ENCODE results near the gene CDH23. TPM values are rescaled to one million over a fixed set of nuclear protein-coding genes. Genes with fewer than 3 reads are reported as not detected.

Gene CDH23
- total and polyA plus RNA-seq, 4 experiments from 2014 or later, result 1.8 to 5.4 (median 3.6) TPM

DNA sequence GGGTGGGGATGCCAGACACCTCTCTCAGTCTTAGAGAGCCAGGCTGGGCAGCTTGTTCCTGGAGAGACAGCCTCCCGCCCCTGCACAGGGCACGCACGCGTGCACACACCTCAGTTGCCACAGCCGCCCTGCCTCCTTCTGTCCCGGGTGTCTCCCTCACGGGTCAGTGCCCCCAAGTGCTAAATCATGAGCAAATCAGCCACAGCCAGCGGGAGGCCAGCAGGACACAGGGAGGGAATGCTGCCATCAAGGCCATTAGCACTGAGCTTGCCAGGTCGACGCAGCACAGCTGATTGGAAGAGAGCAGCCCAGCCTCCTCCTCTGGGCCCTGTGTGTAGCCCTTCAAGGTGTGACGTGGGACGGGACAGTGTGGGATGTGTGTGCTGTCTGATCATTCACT is 130.4 kb downstream of the CDH23 start:
- Mint-ChIP-seq H3K4me1 (peaks cover 2 to 5% (median 4%) of the 10 kb centered on the region in 4 donors), H3K9me3 (peaks cover 0 to 4% (median 0%) of the 10 kb centered on the region in 8 donors), H3K27ac (no peak overlapping the region), H3K4me3 (no peak overlapping the region), H3K27me3 (peaks cover 7% of the 10 kb centered on the region in 2 donors), H3K36me3 (no peaks in the 10 kb centered on the region)
- DNase-seq, result no peak
- no peak overlapping the region for H3K27ac ChIP-seq (ENCODE audit: low read depth, low read length)
- CTCF ChIA-PET (ENCODE audit: partially characterized antibody), result no interaction called here
- no peak overlapping the region for H3K4me3 ChIP-seq (ENCODE audit: low read length in 2 of 2)
- H3K9me3 ChIP-seq (ENCODE audit: control insufficient read depth in 1 of 2, low read length in 2 of 2), result no peaks in the 10 kb centered on the region
- no peaks in the 10 kb centered on the region for H3K27me3 ChIP-seq (ENCODE audit: insufficient read depth, low read length)
- intact Hi-C loops (cut with micrococcal nuclease), result no loop called here
- POLR2A ChIA-PET (ENCODE audit: partially characterized antibody), result no interaction called here
- no peaks in the 10 kb centered on the region for H3K4me1 ChIP-seq (ENCODE audit: insufficient read depth, low read length)
- no peaks in the 10 kb centered on the region for H3K36me3 ChIP-seq (ENCODE audit: insufficient read depth, low read length)

DNA sequence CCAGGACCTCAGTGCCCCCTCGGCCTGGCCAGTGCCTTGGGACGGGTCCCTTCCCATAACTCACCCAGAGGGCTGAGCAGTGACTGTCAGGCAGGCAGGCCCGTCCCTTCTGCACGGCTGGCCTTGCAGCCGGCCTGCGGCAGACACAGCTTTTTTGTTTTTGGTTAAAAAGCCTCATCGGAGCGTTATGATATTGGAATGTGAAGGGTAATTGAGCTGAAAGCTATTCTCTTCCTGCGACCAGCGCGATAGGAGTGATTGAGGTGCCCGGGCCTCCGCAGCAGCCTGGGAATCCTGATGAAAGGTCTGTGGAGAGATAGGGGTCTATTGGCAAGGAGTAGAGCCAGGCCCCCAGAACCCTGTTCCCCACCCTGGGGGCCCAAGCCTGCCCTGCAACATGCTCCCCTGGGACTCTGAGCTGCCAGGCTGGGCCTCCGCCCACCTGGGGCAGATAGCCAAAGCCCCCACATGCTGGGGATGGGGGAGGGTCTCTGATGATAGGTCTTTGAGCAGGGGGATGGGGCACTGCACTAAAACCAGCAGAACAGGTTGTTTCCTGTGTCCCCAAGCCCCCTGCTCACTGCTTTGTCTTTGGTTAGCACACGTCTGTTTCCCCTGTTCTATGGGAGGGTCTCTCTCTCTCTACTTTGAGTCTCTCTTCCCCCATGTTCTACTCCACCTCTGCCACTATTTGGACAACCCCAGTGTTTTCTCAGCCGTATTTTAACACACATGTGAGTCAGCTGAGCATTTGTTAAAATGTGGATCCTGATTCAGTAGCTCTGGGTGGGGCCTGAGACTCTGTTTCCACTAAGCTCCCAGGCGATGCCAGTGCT is 131.9 kb downstream of the CDH23 start:
- Histone ChIP-seq H3K4me3 (ENCODE audit: low read length in 2 of 2) (no peak overlapping the region), H3K27ac (ENCODE audit: low read depth, low read length) (no peak overlapping the region), H3K27me3 (ENCODE audit: insufficient read depth, low read length) (no peaks in the 10 kb centered on the region), H3K9me3 (ENCODE audit: control insufficient read depth in 1 of 2, low read length in 2 of 2) (no peaks in the 10 kb centered on the region), H3K36me3 (ENCODE audit: insufficient read depth, low read length) (no peaks in the 10 kb centered on the region), H3K4me1 (ENCODE audit: insufficient read depth, low read length) (no peaks in the 10 kb centered on the region)
- no peaks in the 10 kb centered on the region for H3K36me3 Mint-ChIP-seq
- H3K4me3 Mint-ChIP-seq, result no peak overlapping the region
- H3K27ac Mint-ChIP-seq, result no peak overlapping the region
- H3K4me1 Mint-ChIP-seq, result peaks cover 2 to 5% (median 4%) of the 10 kb centered on the region in 4 donors
- DNase-seq, result no peak
- peaks cover 2 to 4% of the 10 kb centered on the region in 2 donors for H3K27me3 Mint-ChIP-seq
- intact Hi-C loops (cut with micrococcal nuclease), result no loop called here
- POLR2A ChIA-PET (ENCODE audit: partially characterized antibody), result no interaction called here
- CTCF ChIA-PET (ENCODE audit: partially characterized antibody), result no interaction called here
- peaks cover 0 to 4% (median 0%) of the 10 kb centered on the region in 8 donors for H3K9me3 Mint-ChIP-seq

DNA sequence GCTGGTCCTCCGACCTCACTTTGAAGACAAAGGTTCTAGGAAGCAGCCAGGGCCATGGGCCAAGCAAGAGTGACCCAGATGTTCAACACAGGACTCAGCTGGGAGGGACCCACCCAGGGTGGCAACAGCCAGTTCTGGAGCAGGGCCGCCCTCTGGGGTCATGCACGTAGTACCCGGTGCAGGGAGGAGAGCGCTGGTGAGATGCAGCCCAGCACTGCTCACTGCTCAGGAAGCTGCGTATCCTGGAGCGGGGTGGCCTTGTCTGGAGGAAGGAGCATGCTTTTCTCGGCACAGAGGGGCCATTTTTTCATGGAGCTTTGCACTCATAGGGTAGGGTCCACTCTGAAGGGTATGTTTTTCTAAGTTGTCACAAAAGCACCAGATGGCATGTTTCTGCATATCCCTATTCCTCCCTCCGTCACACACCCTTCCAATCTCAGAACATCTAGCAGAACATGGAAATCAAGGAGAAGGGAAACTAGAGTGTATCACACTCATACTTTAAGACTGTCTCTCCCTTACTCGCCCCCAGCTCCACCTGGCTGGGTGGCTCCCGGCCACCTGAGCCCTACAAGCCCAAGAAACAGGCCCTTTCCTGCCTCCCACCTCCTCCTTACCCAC is 132.6 kb downstream of the CDH23 start:
- H3K9me3 Mint-ChIP-seq, result peaks cover 0 to 4% (median 0%) of the 10 kb centered on the region in 8 donors
- no peak for DNase-seq
- Histone ChIP-seq H3K27ac (ENCODE audit: low read depth, low read length) (no peak overlapping the region), H3K27me3 (ENCODE audit: insufficient read depth, low read length) (no peaks in the 10 kb centered on the region), H3K9me3 (ENCODE audit: control insufficient read depth in 1 of 2, low read length in 2 of 2) (no peaks in the 10 kb centered on the region), H3K4me3 (ENCODE audit: low read length in 2 of 2) (no peak overlapping the region), H3K36me3 (ENCODE audit: insufficient read depth, low read length) (no peaks in the 10 kb centered on the region), H3K4me1 (ENCODE audit: insufficient read depth, low read length) (no peaks in the 10 kb centered on the region)
- H3K4me3 Mint-ChIP-seq, result no peak overlapping the region
- CTCF ChIA-PET (ENCODE audit: partially characterized antibody), result no interaction called here
- intact Hi-C loops (cut with micrococcal nuclease), result no loop called here
- H3K36me3 Mint-ChIP-seq, result no peaks in the 10 kb centered on the region
- H3K27ac Mint-ChIP-seq, result no peak overlapping the region
- H3K27me3 Mint-ChIP-seq, result no peaks in the 10 kb centered on the region
- POLR2A ChIA-PET (ENCODE audit: partially characterized antibody), result no interaction called here
- H3K4me1 Mint-ChIP-seq, result peaks cover 2 to 5% (median 4%) of the 10 kb centered on the region in 4 donors

DNA sequence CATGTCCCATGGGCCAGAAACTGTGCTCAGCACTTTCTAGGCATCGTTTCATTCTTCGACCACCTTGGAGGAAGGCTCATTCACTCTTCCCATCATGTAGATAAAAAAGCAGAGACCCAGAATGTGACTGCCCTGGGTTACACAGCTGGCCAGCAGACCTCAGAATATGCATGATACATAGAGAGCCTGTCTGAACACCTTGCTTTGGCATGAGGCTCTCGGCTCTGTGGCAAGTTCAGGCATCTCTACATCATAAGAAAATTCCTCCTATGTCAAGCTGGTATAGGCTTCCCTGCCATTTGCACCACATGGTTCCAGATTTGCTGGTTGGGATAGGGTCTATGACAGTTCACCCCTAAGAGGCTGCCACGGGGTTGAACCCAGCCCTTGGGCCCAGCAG is 134.1 kb downstream of the CDH23 start:
- DNase-seq, result no peak
- H3K4me3 Mint-ChIP-seq, result no peak overlapping the region
- no peak overlapping the region for H3K27ac ChIP-seq (ENCODE audit: low read depth, low read length)
- H3K36me3 Mint-ChIP-seq, result no peaks in the 10 kb centered on the region
- ChIA-PET POLR2A (ENCODE audit: partially characterized antibody) (no interaction called here), CTCF (ENCODE audit: partially characterized antibody) (no interaction called here)
- H3K9me3 Mint-ChIP-seq, result peaks cover 0 to 4% (median 0%) of the 10 kb centered on the region in 8 donors
- no peak overlapping the region for H3K4me3 ChIP-seq (ENCODE audit: low read length in 2 of 2)
- no peaks in the 10 kb centered on the region for H3K4me1 ChIP-seq (ENCODE audit: insufficient read depth, low read length)
- intact Hi-C loops (cut with micrococcal nuclease), result no loop called here
- no peaks in the 10 kb centered on the region for H3K9me3 ChIP-seq (ENCODE audit: control insufficient read depth in 1 of 2, low read length in 2 of 2)
- no peak overlapping the region for H3K27ac Mint-ChIP-seq
- no peaks in the 10 kb centered on the region for H3K27me3 ChIP-seq (ENCODE audit: insufficient read depth, low read length)
- no peaks in the 10 kb centered on the region for H3K36me3 ChIP-seq (ENCODE audit: insufficient read depth, low read length)
- H3K4me1 Mint-ChIP-seq, result peaks cover 2 to 5% (median 4%) of the 10 kb centered on the region in 4 donors
- H3K27me3 Mint-ChIP-seq, result no peaks in the 10 kb centered on the region

DNA sequence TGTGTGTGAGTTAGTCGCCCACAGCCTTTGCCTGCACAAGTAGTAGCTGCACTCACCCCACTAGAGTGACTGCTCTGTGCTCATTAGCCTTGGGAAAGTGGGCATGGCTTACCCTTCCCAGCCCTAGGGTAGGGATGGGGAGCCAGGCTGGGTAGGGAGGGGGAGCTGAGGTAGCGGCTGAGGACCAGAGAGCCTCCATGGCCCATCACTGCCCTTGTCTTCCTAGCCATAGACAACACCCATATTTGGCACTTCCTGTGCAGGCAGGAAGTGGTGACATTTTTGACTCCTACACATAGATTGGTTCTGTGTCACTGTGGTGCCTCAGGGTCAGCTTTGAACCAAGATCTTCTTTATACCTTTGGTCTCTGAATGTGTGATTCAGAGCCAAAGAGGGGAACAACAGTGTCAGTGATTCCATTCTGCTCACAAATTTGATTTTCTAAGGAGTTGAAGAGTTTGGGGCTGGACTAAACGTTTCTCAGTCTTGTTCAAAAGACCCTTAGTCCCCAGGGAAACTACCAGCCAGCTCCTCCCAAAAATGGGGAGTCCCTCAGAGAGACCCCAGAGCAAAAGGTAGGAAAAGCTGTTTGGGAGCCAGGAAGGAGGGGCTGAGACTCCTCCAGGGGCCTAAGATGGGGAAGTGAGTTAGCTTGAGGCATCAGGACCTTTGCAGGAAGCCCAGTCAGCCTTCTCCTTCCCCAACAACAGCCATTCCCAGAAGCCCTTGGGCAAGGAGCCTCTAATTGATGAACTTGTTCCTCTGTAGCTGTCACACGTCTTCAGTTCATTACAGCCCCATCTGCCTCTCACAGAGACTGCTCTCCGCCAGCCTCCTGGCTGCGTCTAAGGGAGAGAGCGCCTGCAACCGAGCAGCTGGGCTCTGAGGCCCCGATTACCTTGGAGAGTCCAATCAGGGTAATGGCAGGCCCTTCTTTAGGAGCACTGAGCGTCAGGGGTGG is 135.0 kb downstream of the CDH23 start:
- DNase-seq, result peak in 1 of 5 donors; percentile 8
- Mint-ChIP-seq H3K27me3 (no peaks in the 10 kb centered on the region), H3K9me3 (peaks cover 0 to 4% (median 0%) of the 10 kb centered on the region in 8 donors), H3K4me3 (no peak overlapping the region), H3K36me3 (no peaks in the 10 kb centered on the region), H3K4me1 (peaks cover 2 to 5% (median 4%) of the 10 kb centered on the region in 4 donors), H3K27ac (no peak overlapping the region)
- Histone ChIP-seq H3K9me3 (ENCODE audit: control insufficient read depth in 1 of 2, low read length in 2 of 2) (no peaks in the 10 kb centered on the region), H3K4me3 (ENCODE audit: low read length in 2 of 2) (no peak overlapping the region), H3K36me3 (ENCODE audit: insufficient read depth, low read length) (no peaks in the 10 kb centered on the region), H3K4me1 (ENCODE audit: insufficient read depth, low read length) (no peaks in the 10 kb centered on the region), H3K27ac (ENCODE audit: low read depth, low read length) (no peak overlapping the region), H3K27me3 (ENCODE audit: insufficient read depth, low read length) (no peaks in the 10 kb centered on the region)
- ChIA-PET POLR2A (ENCODE audit: partially characterized antibody) (no interaction called here), CTCF (ENCODE audit: partially characterized antibody) (interaction anchor here (0.6 to 0.8 kb wide), 2 partner anchors 37 to 315 kb away, joined by 3 read pairs; no protein-coding TSS in a partner anchor)
- intact Hi-C loops (cut with micrococcal nuclease), result no loop called here

DNA sequence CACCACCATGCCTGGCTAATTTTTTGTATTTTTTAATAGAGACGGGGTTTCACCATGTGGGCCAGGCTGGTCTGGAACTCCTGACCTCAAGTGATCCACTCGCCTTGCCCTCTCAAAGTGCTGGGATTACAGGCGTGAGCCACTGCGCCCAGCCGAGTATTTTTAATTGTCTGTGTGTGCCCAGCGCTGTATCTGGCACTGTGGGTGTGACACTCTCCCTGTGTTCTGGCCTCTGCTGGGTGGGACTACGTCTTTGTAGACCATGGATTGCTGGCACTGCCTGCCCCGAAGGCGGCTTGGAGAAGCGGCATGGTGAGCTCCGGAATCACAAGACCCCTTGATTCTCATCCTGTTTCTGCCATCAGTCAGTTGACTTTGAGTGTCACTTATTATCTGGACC is 136.2 kb downstream of the CDH23 start:
- ChIA-PET POLR2A (ENCODE audit: partially characterized antibody) (no interaction called here), CTCF (ENCODE audit: partially characterized antibody) (no interaction called here)
- H3K36me3 Mint-ChIP-seq, result no peaks in the 10 kb centered on the region
- Histone ChIP-seq H3K27me3 (ENCODE audit: insufficient read depth, low read length) (no peaks in the 10 kb centered on the region), H3K27ac (ENCODE audit: low read depth, low read length) (no peak overlapping the region), H3K4me1 (ENCODE audit: insufficient read depth, low read length) (no peaks in the 10 kb centered on the region), H3K36me3 (ENCODE audit: insufficient read depth, low read length) (no peaks in the 10 kb centered on the region), H3K4me3 (ENCODE audit: low read length in 2 of 2) (no peak overlapping the region), H3K9me3 (ENCODE audit: control insufficient read depth in 1 of 2, low read length in 2 of 2) (no peaks in the 10 kb centered on the region)
- DNase-seq, result no peak
- no peak overlapping the region for H3K4me3 Mint-ChIP-seq
- H3K27ac Mint-ChIP-seq, result no peak overlapping the region
- H3K27me3 Mint-ChIP-seq, result no peaks in the 10 kb centered on the region
- intact Hi-C loops (cut with micrococcal nuclease), result no loop called here
- H3K9me3 Mint-ChIP-seq, result peaks cover 0 to 4% (median 0%) of the 10 kb centered on the region in 8 donors
- H3K4me1 Mint-ChIP-seq, result peaks cover 2 to 5% (median 4%) of the 10 kb centered on the region in 4 donors

DNA sequence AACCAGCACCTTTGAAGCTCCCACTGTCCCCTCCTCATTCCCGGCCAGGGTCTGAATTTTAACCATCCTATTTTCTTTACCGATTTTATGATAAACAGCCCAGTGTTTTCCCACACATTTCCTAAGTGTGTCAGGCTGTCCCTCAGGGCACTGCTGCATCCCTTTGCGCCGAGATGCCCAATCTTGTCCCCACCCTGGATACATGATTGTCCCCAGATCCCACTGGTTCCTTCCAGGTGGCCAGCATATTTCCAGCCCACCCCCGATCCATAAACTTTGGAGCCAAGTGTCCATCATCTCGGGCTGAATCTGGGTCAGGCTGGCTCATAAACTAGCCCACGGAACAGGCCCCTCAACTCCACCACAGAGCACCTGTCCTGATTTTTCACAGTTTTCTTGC is 137.2 kb downstream of the CDH23 start:
- no peaks in the 10 kb centered on the region for H3K27me3 Mint-ChIP-seq
- no peaks in the 10 kb centered on the region for H3K36me3 Mint-ChIP-seq
- ChIA-PET POLR2A (ENCODE audit: partially characterized antibody) (no interaction called here), CTCF (ENCODE audit: partially characterized antibody) (no interaction called here)
- peaks cover 0 to 4% (median 0%) of the 10 kb centered on the region in 8 donors for H3K9me3 Mint-ChIP-seq
- no peak overlapping the region for H3K27ac Mint-ChIP-seq
- H3K27me3 ChIP-seq (ENCODE audit: insufficient read depth, low read length), result no peaks in the 10 kb centered on the region
- DNase-seq, result no peak
- no peak overlapping the region for H3K27ac ChIP-seq (ENCODE audit: low read depth, low read length)
- no peaks in the 10 kb centered on the region for H3K4me1 ChIP-seq (ENCODE audit: insufficient read depth, low read length)
- intact Hi-C loops (cut with micrococcal nuclease), result no loop called here
- no peaks in the 10 kb centered on the region for H3K36me3 ChIP-seq (ENCODE audit: insufficient read depth, low read length)
- peaks cover 2 to 5% (median 4%) of the 10 kb centered on the region in 4 donors for H3K4me1 Mint-ChIP-seq
- H3K9me3 ChIP-seq (ENCODE audit: control insufficient read depth in 1 of 2, low read length in 2 of 2), result no peaks in the 10 kb centered on the region
- H3K4me3 Mint-ChIP-seq, result no peak overlapping the region
- no peak overlapping the region for H3K4me3 ChIP-seq (ENCODE audit: low read length in 2 of 2)

Measured in CD4-positive, alpha-beta memory T cell (primary cell).